Activated T-cell treated with anti-CD3 and anti-CD28 coated beads for 4 hours (primary cell): Measurements from ENCODE around the gene BDKRB2.

Source experiments
- DNase-seq: peaks from one replicate; pipeline ENCODE4 v3.0.0-alpha.2; 2020

Gene BDKRB2

GRCh38 chr14:96274543-96274942 is 69.9 kb downstream of the BDKRB2 start:
- DNase-seq: no peak

- peak; percentile 61 for DNase-seq
Measured at GRCh38 chr14:96275177-96276112, 70.8 kb downstream of the BDKRB2 start.

GRCh38 chr14:96277890-96278289 is 73.3 kb downstream of the BDKRB2 start:
- no peak for DNase-seq

- no peak for DNase-seq
Measured at GRCh38 chr14:96279564-96279963, 74.9 kb downstream of the BDKRB2 start.

GRCh38 chr14:96280104-96280503 is 75.5 kb downstream of the BDKRB2 start:
- no peak for DNase-seq

- no peak for DNase-seq
Measured at GRCh38 chr14:96281486-96281885, 76.8 kb downstream of the BDKRB2 start.

- no peak for DNase-seq
Measured at GRCh38 chr14:96284008-96284407, 79.4 kb downstream of the BDKRB2 start.

GRCh38 chr14:96284430-96284829 is 79.8 kb downstream of the BDKRB2 start:
- DNase-seq: no peak

GRCh38 chr14:96285667-96286066 is 81.0 kb downstream of the BDKRB2 start:
- no peak for DNase-seq

- DNase-seq: no peak
Measured at GRCh38 chr14:96286251-96286650, 81.6 kb downstream of the BDKRB2 start.

- no peak for DNase-seq
Measured at GRCh38 chr14:96287856-96288255, 83.2 kb downstream of the BDKRB2 start.
